ENCODE results near the gene ARNT2.

DNA sequence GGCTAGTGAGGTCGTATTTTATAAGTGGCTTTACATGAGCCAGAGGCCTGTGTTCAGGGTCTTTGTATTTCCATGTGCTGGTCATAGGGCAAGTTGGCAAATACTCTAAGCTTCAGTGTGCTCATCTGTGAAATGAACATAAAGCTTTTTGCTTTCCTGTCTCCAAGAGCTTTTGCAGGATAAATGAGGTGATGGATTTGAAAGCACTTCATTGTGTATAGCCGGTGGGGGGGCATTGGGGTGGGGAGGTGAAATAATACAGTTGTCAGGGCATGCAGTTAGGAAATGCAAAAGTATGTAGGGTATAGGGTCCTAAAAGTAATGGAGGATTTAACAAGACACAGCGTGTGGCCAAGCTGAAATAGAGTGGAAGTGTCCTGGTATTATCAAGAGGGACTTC lies 67.7 kb downstream of the ARNT2 start:
- no peak for TF ChIP-seq ZNF605 (CRISPR knock-in tag; IDR thresholded peaks at IDR 0.05)
- TF ChIP-seq, protein P1, sequence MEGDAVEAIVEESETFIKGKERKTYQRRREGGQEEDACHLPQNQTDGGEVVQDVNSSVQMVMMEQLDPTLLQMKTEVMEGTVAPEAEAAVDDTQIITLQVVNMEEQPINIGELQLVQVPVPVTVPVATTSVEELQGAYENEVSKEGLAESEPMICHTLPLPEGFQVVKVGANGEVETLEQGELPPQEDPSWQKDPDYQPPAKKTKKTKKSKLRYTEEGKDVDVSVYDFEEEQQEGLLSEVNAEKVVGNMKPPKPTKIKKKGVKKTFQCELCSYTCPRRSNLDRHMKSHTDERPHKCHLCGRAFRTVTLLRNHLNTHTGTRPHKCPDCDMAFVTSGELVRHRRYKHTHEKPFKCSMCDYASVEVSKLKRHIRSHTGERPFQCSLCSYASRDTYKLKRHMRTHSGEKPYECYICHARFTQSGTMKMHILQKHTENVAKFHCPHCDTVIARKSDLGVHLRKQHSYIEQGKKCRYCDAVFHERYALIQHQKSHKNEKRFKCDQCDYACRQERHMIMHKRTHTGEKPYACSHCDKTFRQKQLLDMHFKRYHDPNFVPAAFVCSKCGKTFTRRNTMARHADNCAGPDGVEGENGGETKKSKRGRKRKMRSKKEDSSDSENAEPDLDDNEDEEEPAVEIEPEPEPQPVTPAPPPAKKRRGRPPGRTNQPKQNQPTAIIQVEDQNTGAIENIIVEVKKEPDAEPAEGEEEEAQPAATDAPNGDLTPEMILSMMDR (CRISPR knock-in tag; IDR thresholded peaks at IDR 0.05): no peak

All from HepG2 (cell line).